Prostate gland (tissue), 2 donors: ENCODE measurements around the gene ATP6AP1. TPM values are rescaled to one million over a fixed set of nuclear protein-coding genes. Genes with fewer than 3 reads are reported as not detected.

Experiments
- DNase-seq: peaks from one replicate; pipeline ENCODE4 v3.0.0-alpha.2; 2019; ENCODE audit warnings: low spot score
- H3K27ac ChIP-seq, 2 donors: fragments of 200-600 bp; sonication (generic); 2 replicates each; pipeline ENCODE4 v1.5.1; 2017 to 2019
- H3K27me3 ChIP-seq: fragments of 200-600 bp; sonication (generic); replicated peaks from 2 replicates; pipeline ENCODE4 v1.5.1; 2019; ENCODE audit not compliant: insufficient read depth
- H3K36me3 ChIP-seq, 2 donors: fragments of 200-600 bp; sonication (generic); 1 replicate in 1 of 2; 2 replicates in 1 of 2; pipeline versions ENCODE4 v1.5.1 to v1.8.1; 2017 to 2019
- H3K4me1 ChIP-seq: fragments of 200-600 bp; sonication (generic); replicated peaks from 2 replicates; pipeline ENCODE4 v1.5.1; 2019
- H3K4me3 ChIP-seq, 2 donors: fragments of 200-600 bp; sonication (generic); 2 replicates each; pipeline ENCODE4 v1.5.1; 2017 to 2019
- H3K9me3 ChIP-seq: fragments of 200-600 bp; sonication (generic); 2 replicates; pipeline ENCODE4 v1.5.1; 2017
- POLR2A ChIP-seq: fragments of 450-650 bp; IDR thresholded peaks from one replicate; pipeline ENCODE4 v1.6.1; 2016; ENCODE audit warnings: antibody characterized with exemption, mild to moderate bottlenecking
- POLR2AphosphoS5 ChIP-seq: sonication (generic); formaldehyde crosslinking; IDR thresholded peaks from one replicate; pipeline ENCODE4 v1.6.1; 2017; ENCODE audit warnings: antibody characterized with exemption
- WGBS: methylation state at CpG from one replicate; pipeline ENCODE4 v1.1.5; 2018; 5-methylcytosine and 5-hydroxymethylcytosine counted together
- intact Hi-C: fragments of 100-400 bp; cut with DNase I; formaldehyde crosslinking; loops from one replicate; pipeline ENCODE4 v1.14.2; 2022
- total RNA-seq, 2 donors: library from RNA; depleted of rRNA; stranded (reverse); fragments of >200 nt; gene quantifications; one replicate each; pipeline ENCODE4 v1.1.0, GENCODE V29; 2016
- TF ChIP-seq, protein P1 (sequence below), 4 experiments: fragments of 200-600 bp in 2 of 4; fragments of 450-650 bp in 2 of 4; sonication (generic) in 2 of 4; IDR thresholded peaks; 1 replicate in 3 of 4; 2 replicates in 1 of 4; pipeline ENCODE4 v1.5.1; 2016 to 2019; ENCODE audit warnings: antibody characterized with exemption in 4 of 4, mild to moderate bottlenecking in 2 of 4, moderate library complexity in 2 of 4

ATP6AP1 gene
- total RNA-seq, 2 donors from 2014 or later = 110 to 149 TPM

DNA sequence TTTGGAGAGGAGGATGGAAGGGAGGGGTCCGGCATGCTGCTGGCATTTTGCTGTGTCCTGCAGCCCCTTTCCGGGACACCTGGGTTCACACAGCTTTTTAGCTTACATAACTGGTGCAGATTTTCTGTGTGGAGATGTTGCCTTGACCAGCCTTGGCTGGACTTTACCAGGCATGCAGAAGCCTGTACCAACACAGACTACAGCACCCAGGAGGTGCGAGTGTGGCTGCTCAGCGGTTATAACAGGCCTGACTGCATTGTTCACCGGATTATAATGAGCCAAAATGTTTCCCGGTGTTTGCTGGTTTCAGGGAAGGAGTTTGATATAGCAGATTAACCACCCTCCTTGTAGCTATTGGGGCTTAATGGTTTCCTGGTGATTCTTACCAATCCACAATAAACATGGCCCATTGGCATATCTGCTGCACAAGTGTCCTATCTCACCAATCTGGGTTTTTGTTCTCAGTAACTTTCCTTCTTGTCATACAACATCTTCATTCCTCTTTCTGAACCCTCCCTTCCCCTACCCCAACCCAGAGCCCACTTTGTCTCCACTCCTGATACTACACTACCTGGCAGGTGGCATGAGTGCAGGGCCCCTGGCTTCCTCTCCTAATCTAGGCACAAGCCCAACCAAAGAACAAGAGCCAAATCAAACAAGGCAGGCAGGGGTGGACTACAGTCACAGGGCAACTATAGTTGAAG is 26.4 kb upstream of the ATP6AP1 start:
- H3K27me3 ChIP-seq = no peaks in the 10 kb centered on the region
- WGBS = 26% methylated on average over 6 of the region's 6 CpGs
- intact Hi-C loops = loop anchor here (5.0 kb wide), 1 partner anchor 35 kb away; the partner anchor contains the start of gene GDI1
- TF ChIP-seq, protein P1, sequence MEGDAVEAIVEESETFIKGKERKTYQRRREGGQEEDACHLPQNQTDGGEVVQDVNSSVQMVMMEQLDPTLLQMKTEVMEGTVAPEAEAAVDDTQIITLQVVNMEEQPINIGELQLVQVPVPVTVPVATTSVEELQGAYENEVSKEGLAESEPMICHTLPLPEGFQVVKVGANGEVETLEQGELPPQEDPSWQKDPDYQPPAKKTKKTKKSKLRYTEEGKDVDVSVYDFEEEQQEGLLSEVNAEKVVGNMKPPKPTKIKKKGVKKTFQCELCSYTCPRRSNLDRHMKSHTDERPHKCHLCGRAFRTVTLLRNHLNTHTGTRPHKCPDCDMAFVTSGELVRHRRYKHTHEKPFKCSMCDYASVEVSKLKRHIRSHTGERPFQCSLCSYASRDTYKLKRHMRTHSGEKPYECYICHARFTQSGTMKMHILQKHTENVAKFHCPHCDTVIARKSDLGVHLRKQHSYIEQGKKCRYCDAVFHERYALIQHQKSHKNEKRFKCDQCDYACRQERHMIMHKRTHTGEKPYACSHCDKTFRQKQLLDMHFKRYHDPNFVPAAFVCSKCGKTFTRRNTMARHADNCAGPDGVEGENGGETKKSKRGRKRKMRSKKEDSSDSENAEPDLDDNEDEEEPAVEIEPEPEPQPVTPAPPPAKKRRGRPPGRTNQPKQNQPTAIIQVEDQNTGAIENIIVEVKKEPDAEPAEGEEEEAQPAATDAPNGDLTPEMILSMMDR (IDR thresholded peaks at IDR 0.05) = no peak
- peak; percentile 53 for TF ChIP-seq POLR2AphosphoS5
- H3K27ac ChIP-seq = peak overlapping the region; percentile 46 to 63
- no peak overlapping the region for H3K4me3 ChIP-seq
- H3K9me3 ChIP-seq = no peaks in the 10 kb centered on the region
- H3K4me1 ChIP-seq = no peaks in the 10 kb centered on the region
- DNase-seq = peak; percentile 30
- H3K36me3 ChIP-seq = no peaks in the 10 kb centered on the region

DNA sequence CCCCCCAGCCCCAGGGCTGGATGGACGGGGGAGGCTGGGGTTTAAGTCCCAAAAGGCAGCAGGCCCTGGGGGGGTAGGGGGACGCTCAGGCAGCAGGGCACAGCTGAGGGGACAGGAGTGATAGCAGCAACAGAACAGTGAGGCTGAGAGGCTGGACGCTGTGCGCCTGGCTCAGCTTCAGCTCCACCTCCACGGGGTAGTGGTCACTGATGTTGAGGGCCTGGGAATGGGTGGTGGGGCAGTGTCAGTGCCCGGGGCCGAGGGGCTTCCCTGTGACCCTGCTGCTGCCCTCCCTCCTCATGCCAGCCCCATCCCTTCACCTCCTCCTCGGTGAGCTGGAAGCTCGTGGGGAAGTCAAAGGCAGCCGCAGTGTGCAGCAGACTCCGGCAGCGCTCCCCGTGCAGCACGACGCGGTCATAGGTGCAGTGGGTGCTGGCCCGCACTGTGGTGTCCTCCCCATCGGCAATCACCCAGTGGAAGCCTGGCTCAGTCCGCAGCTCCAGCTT is 25.8 kb upstream of the ATP6AP1 start:
- no peak overlapping the region for H3K4me3 ChIP-seq
- H3K27ac ChIP-seq = peak overlapping the region; percentile 46 to 63
- intact Hi-C loops = loop anchor here (5.0 kb wide), 1 partner anchor 35 kb away; the partner anchor contains the start of gene GDI1
- no peaks in the 10 kb centered on the region for H3K27me3 ChIP-seq
- no peak for DNase-seq
- no peak for TF ChIP-seq POLR2AphosphoS5
- H3K36me3 ChIP-seq = no peaks in the 10 kb centered on the region
- no peaks in the 10 kb centered on the region for H3K9me3 ChIP-seq
- WGBS = no CpG with 5 or more reads among the region's 19 CpGs
- no peaks in the 10 kb centered on the region for H3K4me1 ChIP-seq

DNA sequence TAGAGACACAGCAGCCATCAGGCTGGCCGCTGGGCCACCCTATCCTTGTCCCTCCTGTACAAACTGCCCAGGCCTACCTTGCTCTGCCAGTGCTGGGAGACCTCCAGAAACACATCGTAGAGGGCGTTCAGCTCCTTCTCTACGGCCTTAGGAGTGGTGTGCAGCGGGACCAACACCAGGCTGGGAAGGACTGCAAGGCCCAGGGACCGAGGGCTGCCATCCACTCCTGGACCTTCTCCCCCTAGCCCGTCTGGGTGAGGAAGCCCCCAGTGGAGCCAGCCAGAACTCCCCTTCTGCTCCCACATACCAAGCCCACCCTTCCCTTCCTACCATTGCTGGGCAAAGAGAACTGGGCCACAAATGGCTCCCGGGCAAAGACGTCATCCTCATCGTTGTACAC is 25.3 kb upstream of the ATP6AP1 start:
- no peak overlapping the region for H3K4me3 ChIP-seq
- H3K9me3 ChIP-seq = no peaks in the 10 kb centered on the region
- TF ChIP-seq POLR2A (no peak), POLR2AphosphoS5 (no peak)
- TF ChIP-seq, protein P1 (IDR thresholded peaks at IDR 0.05) = no peak
- 95% methylated on average over 5 of the region's 10 CpGs for WGBS
- H3K36me3 ChIP-seq = no peaks in the 10 kb centered on the region
- intact Hi-C loops = loop anchor here (5.0 kb wide), 1 partner anchor 34 kb away; the partner anchor contains the start of gene GDI1
- H3K4me1 ChIP-seq = no peaks in the 10 kb centered on the region
- DNase-seq = no peak
- no peaks in the 10 kb centered on the region for H3K27me3 ChIP-seq
- no peak overlapping the region for H3K27ac ChIP-seq

DNA sequence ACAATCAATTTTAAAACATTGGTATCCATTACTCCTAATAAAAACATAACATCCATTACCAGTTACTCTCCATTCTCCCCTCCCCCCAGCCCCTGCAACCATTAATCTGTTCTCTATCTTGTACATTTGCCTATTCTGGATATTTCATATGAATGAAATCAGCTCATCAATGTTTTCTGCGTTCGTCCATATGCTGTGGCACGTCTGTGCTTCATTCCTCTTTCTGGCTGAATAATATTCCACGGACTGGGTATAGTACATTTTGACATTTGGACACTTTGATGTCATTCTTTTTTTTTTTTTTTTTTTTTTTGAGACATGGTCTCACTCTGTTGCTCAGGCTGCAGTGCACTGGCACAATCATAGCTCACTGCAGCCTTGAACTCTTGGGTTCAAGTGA is 24.6 kb upstream of the ATP6AP1 start:
- no peaks in the 10 kb centered on the region for H3K36me3 ChIP-seq
- 92% methylated on average over 4 of the region's 4 CpGs for WGBS
- no peak for DNase-seq
- no peaks in the 10 kb centered on the region for H3K9me3 ChIP-seq
- H3K27ac ChIP-seq = no peak overlapping the region
- H3K27me3 ChIP-seq = no peaks in the 10 kb centered on the region
- TF ChIP-seq, protein P1 (IDR thresholded peaks at IDR 0.05) = no peak
- no peak for TF ChIP-seq POLR2A
- TF ChIP-seq POLR2AphosphoS5 = no peak
- intact Hi-C loops = loop anchor here (5.0 kb wide), 1 partner anchor 33 kb away; the partner anchor contains the start of gene GDI1
- H3K4me3 ChIP-seq = no peak overlapping the region
- no peaks in the 10 kb centered on the region for H3K4me1 ChIP-seq

DNA sequence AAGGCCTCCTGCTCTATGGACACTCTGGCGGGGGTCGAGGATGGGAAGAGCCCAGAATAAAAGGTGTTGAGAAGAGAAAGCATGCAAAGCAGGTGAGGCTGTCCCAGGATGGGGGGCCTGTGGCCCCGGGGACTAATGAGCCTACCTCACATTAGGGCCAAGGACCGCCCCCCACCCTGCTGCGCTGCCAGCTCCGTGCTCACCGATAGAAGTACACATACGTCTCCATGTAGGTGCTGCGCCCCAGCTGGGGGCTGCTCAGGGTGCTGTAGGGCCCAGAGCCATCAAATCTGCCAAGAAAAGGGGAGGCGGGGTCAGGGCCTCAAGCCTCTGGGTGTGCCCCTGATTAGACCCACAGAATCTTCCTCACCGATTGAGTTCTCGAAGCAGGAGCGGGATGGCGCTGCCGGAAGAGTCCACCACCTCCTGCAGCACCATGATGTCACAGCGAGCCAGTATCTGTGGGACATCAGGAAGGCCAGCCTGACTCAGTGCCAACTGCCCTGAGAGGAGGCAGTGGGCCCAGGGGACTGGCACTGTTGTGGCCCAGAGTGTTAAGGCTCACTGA is 23.8 kb upstream of the ATP6AP1 start:
- no peak overlapping the region for H3K4me3 ChIP-seq
- no peak overlapping the region for H3K27ac ChIP-seq
- TF ChIP-seq, protein P1 (IDR thresholded peaks at IDR 0.05) = no peak
- no peak for TF ChIP-seq POLR2A
- TF ChIP-seq POLR2AphosphoS5 = no peak
- no peaks in the 10 kb centered on the region for H3K9me3 ChIP-seq
- 87% methylated on average over 10 of the region's 16 CpGs for WGBS
- intact Hi-C loops = loop anchor here (5.0 kb wide), 1 partner anchor 33 kb away; the partner anchor contains the start of gene GDI1
- no peaks in the 10 kb centered on the region for H3K4me1 ChIP-seq
- H3K36me3 ChIP-seq = no peaks in the 10 kb centered on the region
- H3K27me3 ChIP-seq = no peaks in the 10 kb centered on the region
- DNase-seq = no peak
